ENCODE results near the gene ROS1.

- TF ChIP-seq CTCF (IDR thresholded peaks at IDR 0.05; ENCODE audit: low read depth, low read length) (no peak), EZH2phosphoT487 (IDR thresholded peaks at IDR 0.05; ENCODE audit: low read depth) (no peak)
Observed at GRCh38 chr6:117387454-117387974, 38.2 kb downstream of the ROS1 start.

Measured in OCI-LY3 (cell line).